ENCODE data around the gene GID4.
"Not testable (repeated sequence)": the region's sequence is repeated elsewhere in the genome, so short reads cannot be mapped to it uniquely, and the experiment has no call there.

Gene GID4

DNA sequence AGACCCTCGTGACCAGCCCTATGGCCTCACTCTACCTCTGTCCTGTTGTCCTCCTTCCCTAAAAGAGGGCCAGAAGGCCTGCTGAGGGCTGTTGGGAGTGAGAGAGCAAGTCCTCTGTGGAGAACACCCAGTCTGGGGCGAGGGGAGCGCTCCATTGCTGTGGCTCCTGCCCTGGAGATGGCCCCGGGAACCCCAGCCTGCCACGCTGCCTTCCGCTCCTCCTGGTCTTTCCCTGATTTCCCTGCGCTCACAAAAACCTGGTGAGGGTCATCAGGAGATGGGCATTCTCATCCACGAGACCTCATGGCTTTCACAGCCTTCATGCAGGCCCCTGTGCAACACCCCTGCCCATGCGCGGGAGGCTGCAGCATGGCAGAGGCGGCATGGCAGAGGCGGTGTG lies 45.4 kb upstream of the GID4 start:
- H3K14ac ChIP-seq (ENCODE audit: low read length in 2 of 2) = no peak overlapping the region
- H2BK120ac ChIP-seq (ENCODE audit: low read depth, low read length) = no peak overlapping the region
- H3K18ac ChIP-seq (ENCODE audit: low read depth in 1 of 2, low read length in 2 of 2) = no peak overlapping the region
- H3K4me1 ChIP-seq (ENCODE audit: control insufficient read depth, insufficient read depth, low read depth, low read length) = peaks cover 25% of the 10 kb centered on the region
- H4K8ac ChIP-seq (ENCODE audit: low read length) = no peak overlapping the region
- H3K4me3 ChIP-seq (ENCODE audit: insufficient read depth in 1 of 2, low read depth in 1 of 2, low read length in 2 of 2) = no peak overlapping the region
- no peak overlapping the region for H3K4ac ChIP-seq (ENCODE audit: low read depth in 1 of 2, low read length in 2 of 2)
- H2BK15ac ChIP-seq (ENCODE audit: low read depth, poor library complexity, severe bottlenecking) = no peak overlapping the region
- no peak overlapping the region for H2BK5ac ChIP-seq (ENCODE audit: low read depth, low read length, poor library complexity, severe bottlenecking)
- no peak overlapping the region for H4K91ac ChIP-seq (ENCODE audit: low read length)
- H2AFZ ChIP-seq (ENCODE audit: low read depth, low read length) = no peak overlapping the region
- H3K23ac ChIP-seq (ENCODE audit: low read length in 2 of 2) = no peak overlapping the region
- H3K9me3 ChIP-seq (ENCODE audit: control insufficient read depth, low read length) = no peaks in the 10 kb centered on the region
- H3K79me1 ChIP-seq (replicated peaks; ENCODE audit: low read length, poor library complexity, severe bottlenecking) = no peaks in the 10 kb centered on the region
- DNase-seq = no peak
- no peak overlapping the region for H3K27ac ChIP-seq (ENCODE audit: low read length, poor library complexity, severe bottlenecking)
- H3K27me3 ChIP-seq (ENCODE audit: control insufficient read depth in 1 of 2, insufficient read depth in 1 of 2, low read length in 2 of 2) = no peaks in the 10 kb centered on the region
- no peak overlapping the region for H3K9ac ChIP-seq (ENCODE audit: low read length)
- no peak overlapping the region for H2AK5ac ChIP-seq (ENCODE audit: low read length, severe bottlenecking)
- H2BK12ac ChIP-seq (ENCODE audit: low read length in 2 of 2) = no peak overlapping the region
- no peak overlapping the region for H3K4me2 ChIP-seq (ENCODE audit: low read length, poor library complexity, severe bottlenecking)
- WGBS = 92% methylated on average over 11 of the region's 12 CpGs
- H3K36me3 ChIP-seq (ENCODE audit: control insufficient read depth in 1 of 2, insufficient read depth in 2 of 2, low read depth in 1 of 2, low read length in 2 of 2) = no peaks in the 10 kb centered on the region

DNA sequence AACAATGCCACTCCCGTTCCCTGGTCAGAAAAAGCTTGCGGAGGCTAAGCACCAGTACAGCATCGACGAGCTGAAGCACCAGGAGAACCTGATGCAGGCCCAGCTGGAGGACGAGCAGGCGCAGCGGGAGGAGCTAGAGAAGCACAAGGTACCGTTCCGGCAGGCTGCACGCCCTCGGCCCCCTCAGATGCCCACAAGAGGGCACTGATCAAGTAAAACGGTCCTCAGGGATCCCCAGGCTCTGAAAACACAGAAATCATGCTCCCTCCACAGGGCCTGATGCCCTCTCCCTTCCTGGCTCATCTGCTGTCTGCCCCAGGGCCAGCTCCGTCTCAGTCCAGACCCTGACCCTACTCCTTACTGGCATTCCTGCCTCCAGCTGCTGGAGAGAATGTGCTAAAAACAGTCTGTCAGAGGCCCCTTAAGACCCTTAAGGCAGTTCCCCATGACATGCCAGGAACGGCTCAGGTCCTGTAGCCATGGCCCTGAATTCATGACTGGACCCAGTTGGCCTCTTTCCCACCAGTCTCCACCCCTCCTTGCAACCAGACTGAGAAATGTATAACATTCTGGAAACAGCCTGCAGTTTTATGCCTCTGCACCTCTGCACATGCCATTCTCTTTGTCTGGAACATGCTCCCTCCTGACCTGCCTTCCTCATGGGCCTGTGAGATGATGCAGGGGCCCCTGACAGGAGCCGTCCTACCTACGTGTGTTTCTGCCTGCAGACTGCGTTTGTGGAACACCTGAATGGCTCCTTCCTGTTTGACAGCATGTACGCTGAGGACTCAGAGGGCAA lies 44.7 kb upstream of the GID4 start:
- Histone ChIP-seq H4K8ac (ENCODE audit: low read length) (no peak overlapping the region), H3K27me3 (ENCODE audit: control insufficient read depth in 1 of 2, insufficient read depth in 1 of 2, low read length in 2 of 2) (no peaks in the 10 kb centered on the region), H4K91ac (ENCODE audit: low read length) (no peak overlapping the region), H3K9me3 (ENCODE audit: control insufficient read depth, low read length) (no peaks in the 10 kb centered on the region), H3K4ac (ENCODE audit: low read depth in 1 of 2, low read length in 2 of 2) (no peak overlapping the region), H3K9ac (ENCODE audit: low read length) (no peak overlapping the region), H2BK15ac (ENCODE audit: low read depth, poor library complexity, severe bottlenecking) (no peak overlapping the region), H3K23ac (ENCODE audit: low read length in 2 of 2) (no peak overlapping the region), H2AFZ (ENCODE audit: low read depth, low read length) (no peak overlapping the region), H2BK5ac (ENCODE audit: low read depth, low read length, poor library complexity, severe bottlenecking) (no peak overlapping the region), H3K18ac (ENCODE audit: low read depth in 1 of 2, low read length in 2 of 2) (no peak overlapping the region), H3K27ac (ENCODE audit: low read length, poor library complexity, severe bottlenecking) (no peak overlapping the region), H3K79me1 (replicated peaks; ENCODE audit: low read length, poor library complexity, severe bottlenecking) (no peaks in the 10 kb centered on the region), H2BK12ac (ENCODE audit: low read length in 2 of 2) (no peak overlapping the region), H3K36me3 (ENCODE audit: control insufficient read depth in 1 of 2, insufficient read depth in 2 of 2, low read depth in 1 of 2, low read length in 2 of 2) (no peaks in the 10 kb centered on the region), H3K14ac (ENCODE audit: low read length in 2 of 2) (peak overlapping the region in 1 of 2 experiments; percentile 31), H2BK120ac (ENCODE audit: low read depth, low read length) (no peak overlapping the region), H3K4me1 (ENCODE audit: control insufficient read depth, insufficient read depth, low read depth, low read length) (peaks cover 28% of the 10 kb centered on the region), H3K4me2 (ENCODE audit: low read length, poor library complexity, severe bottlenecking) (no peak overlapping the region), H3K4me3 (ENCODE audit: insufficient read depth in 1 of 2, low read depth in 1 of 2, low read length in 2 of 2) (no peak overlapping the region), H2AK5ac (ENCODE audit: low read length, severe bottlenecking) (no peak overlapping the region)
- peak; percentile 38 for DNase-seq
- 68% methylated on average over 18 of the region's 18 CpGs for WGBS

DNA sequence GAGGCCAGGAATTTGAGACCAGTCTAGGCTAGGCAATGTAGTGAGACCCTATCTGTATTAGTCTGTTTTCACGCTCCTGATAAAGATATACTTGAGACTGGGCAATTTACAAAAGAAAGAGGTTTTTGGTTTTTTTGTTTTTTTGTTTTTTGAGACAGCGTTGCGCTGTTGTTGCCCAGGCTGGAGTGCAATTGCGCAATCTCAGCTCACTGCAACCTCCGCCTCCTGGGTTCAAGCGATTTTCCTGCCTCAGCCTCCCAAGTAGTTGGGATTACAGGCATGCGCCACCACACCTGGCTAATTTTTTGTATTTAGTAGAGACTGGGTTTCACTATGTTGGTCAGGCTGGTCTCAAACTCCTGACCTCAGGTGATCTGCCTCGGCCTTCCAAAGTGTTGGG lies 43.3 kb upstream of the GID4 start:
- not testable (repeated sequence) for H3K18ac ChIP-seq (ENCODE audit: low read depth in 1 of 2, low read length in 2 of 2)

DNA sequence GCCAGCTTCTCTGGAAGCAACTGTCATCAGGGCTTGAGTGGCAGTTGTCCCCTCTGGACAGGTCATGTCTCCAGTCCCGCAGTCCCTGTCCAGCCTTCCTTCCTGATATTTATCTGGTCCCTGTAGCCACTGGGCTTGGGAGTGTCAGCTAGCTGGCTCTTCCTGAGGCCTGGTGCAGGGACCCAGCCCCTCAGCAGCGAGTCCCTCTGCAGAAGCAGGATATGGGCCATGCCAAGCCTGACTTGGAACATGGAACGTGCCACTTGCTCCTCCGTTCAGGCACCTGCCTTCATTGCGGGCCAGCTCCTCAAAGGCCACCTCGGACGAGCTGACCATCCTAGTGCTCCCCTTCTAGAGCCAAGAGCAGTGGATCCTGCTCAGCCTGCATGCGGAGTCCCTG lies 40.3 kb upstream of the GID4 start:
- Histone ChIP-seq H3K23ac (ENCODE audit: low read length in 2 of 2) (no peak overlapping the region), H2BK15ac (ENCODE audit: low read depth, poor library complexity, severe bottlenecking) (no peak overlapping the region), H3K36me3 (ENCODE audit: control insufficient read depth in 1 of 2, insufficient read depth in 2 of 2, low read depth in 1 of 2, low read length in 2 of 2) (no peaks in the 10 kb centered on the region), H3K18ac (ENCODE audit: low read depth in 1 of 2, low read length in 2 of 2) (no peak overlapping the region), H2BK12ac (ENCODE audit: low read length in 2 of 2) (no peak overlapping the region), H3K27me3 (ENCODE audit: control insufficient read depth in 1 of 2, insufficient read depth in 1 of 2, low read length in 2 of 2) (no peaks in the 10 kb centered on the region), H2BK5ac (ENCODE audit: low read depth, low read length, poor library complexity, severe bottlenecking) (no peak overlapping the region), H3K9ac (ENCODE audit: low read length) (no peak overlapping the region), H4K8ac (ENCODE audit: low read length) (no peak overlapping the region), H3K4me2 (ENCODE audit: low read length, poor library complexity, severe bottlenecking) (no peak overlapping the region), H3K4ac (ENCODE audit: low read depth in 1 of 2, low read length in 2 of 2) (no peak overlapping the region), H3K79me1 (replicated peaks; ENCODE audit: low read length, poor library complexity, severe bottlenecking) (no peaks in the 10 kb centered on the region), H3K4me3 (ENCODE audit: insufficient read depth in 1 of 2, low read depth in 1 of 2, low read length in 2 of 2) (no peak overlapping the region), H3K27ac (ENCODE audit: low read length, poor library complexity, severe bottlenecking) (no peak overlapping the region), H2AK5ac (ENCODE audit: low read length, severe bottlenecking) (no peak overlapping the region), H3K9me3 (ENCODE audit: control insufficient read depth, low read length) (no peaks in the 10 kb centered on the region), H2BK120ac (ENCODE audit: low read depth, low read length) (no peak overlapping the region), H3K14ac (ENCODE audit: low read length in 2 of 2) (no peak overlapping the region), H3K4me1 (ENCODE audit: control insufficient read depth, insufficient read depth, low read depth, low read length) (peaks cover 17% of the 10 kb centered on the region), H2AFZ (ENCODE audit: low read depth, low read length) (no peak overlapping the region), H4K91ac (ENCODE audit: low read length) (no peak overlapping the region)
- DNase-seq = no peak
- WGBS = 89% methylated on average over 8 of the region's 8 CpGs

More for the DNA sequence above, 43.3 kb upstream of the GID4 start:
- H3K27me3 ChIP-seq (ENCODE audit: control insufficient read depth in 1 of 2, insufficient read depth in 1 of 2, low read length in 2 of 2); H3K23ac ChIP-seq (ENCODE audit: low read length in 2 of 2); H4K91ac ChIP-seq (ENCODE audit: low read length); DNase-seq; H3K4ac ChIP-seq (ENCODE audit: low read depth in 1 of 2, low read length in 2 of 2); H2BK5ac ChIP-seq (ENCODE audit: low read depth, low read length, poor library complexity, severe bottlenecking); H3K9ac ChIP-seq (ENCODE audit: low read length); H3K4me3 ChIP-seq (ENCODE audit: insufficient read depth in 1 of 2, low read depth in 1 of 2, low read length in 2 of 2); H2BK15ac ChIP-seq (ENCODE audit: low read depth, poor library complexity, severe bottlenecking); H3K36me3 ChIP-seq (ENCODE audit: control insufficient read depth in 1 of 2, insufficient read depth in 2 of 2, low read depth in 1 of 2, low read length in 2 of 2); H2AFZ ChIP-seq (ENCODE audit: low read depth, low read length); H2BK120ac ChIP-seq (ENCODE audit: low read depth, low read length); H2AK5ac ChIP-seq (ENCODE audit: low read length, severe bottlenecking); H3K9me3 ChIP-seq (ENCODE audit: control insufficient read depth, low read length); H2BK12ac ChIP-seq (ENCODE audit: low read length in 2 of 2); H3K79me1 ChIP-seq (replicated peaks; ENCODE audit: low read length, poor library complexity, severe bottlenecking); H3K27ac ChIP-seq (ENCODE audit: low read length, poor library complexity, severe bottlenecking); H3K4me2 ChIP-seq (ENCODE audit: low read length, poor library complexity, severe bottlenecking); H3K14ac ChIP-seq (ENCODE audit: low read length in 2 of 2); H4K8ac ChIP-seq (ENCODE audit: low read length): not testable (repeated sequence)
- peaks cover 26% of the 10 kb centered on the region for H3K4me1 ChIP-seq (ENCODE audit: control insufficient read depth, insufficient read depth, low read depth, low read length)
- WGBS = 98% methylated on average over 8 of the region's 8 CpGs
